Keratinocyte (primary cell): Measurements from ENCODE around the gene ANAPC2. TPM values are rescaled to one million over a fixed set of nuclear protein-coding genes. Genes with fewer than 3 reads are reported as not detected.

Experiments used
- DNase-seq: peaks from one replicate; pipeline ENCODE4 v3.0.0-alpha.2; 2011; ENCODE audit warnings: low read depth, missing footprints, low spot score
- FAIRE-seq: peaks from 2 replicates; lab custom pipeline; 2011; peaks lifted over from hg19 to GRCh38; lab: Jason Lieb, UNC
- H2AFZ ChIP-seq: 2 replicates; pipeline ENCODE4 v1.6.0; 2012; ENCODE audit warnings: low read length, control low read depth, inconsistent platforms; ENCODE audit not compliant: control insufficient read depth
- H3K27ac ChIP-seq: 2 replicates; pipeline ENCODE4 v1.5.1; 2011; ENCODE audit warnings: low read length; ENCODE audit not compliant: control insufficient read depth, insufficient read depth
- H3K27me3 ChIP-seq: 3 replicates; pipeline ENCODE4 v1.6.0; 2011; ENCODE audit warnings: low read length; ENCODE audit not compliant: control insufficient read depth, insufficient read depth; ENCODE audit errors: extremely low read depth
- H3K36me3 ChIP-seq, 2 experiments: 2 replicates in 1 of 2; 3 replicates in 1 of 2; pipeline ENCODE4 v1.5.1; 2011; ENCODE audit warnings: low read length in 2 of 2, mild to moderate bottlenecking in 1 of 2; ENCODE audit not compliant: control insufficient read depth in 2 of 2, insufficient read depth in 2 of 2; ENCODE audit errors: extremely low read depth in 1 of 2
- H3K4me1 ChIP-seq: 3 replicates; pipeline ENCODE4 v1.5.1; 2011; ENCODE audit warnings: low read length; ENCODE audit not compliant: control insufficient read depth, insufficient read depth; ENCODE audit errors: extremely low read depth
- H3K4me2 ChIP-seq: 3 replicates; pipeline ENCODE4 v1.6.0; 2011; ENCODE audit warnings: low read depth, low read length; ENCODE audit not compliant: control insufficient read depth, insufficient read depth; ENCODE audit errors: extremely low read depth
- H3K4me3 ChIP-seq, 3 experiments: fragments of 200-600 bp in 1 of 3; sonication (generic) in 1 of 3; 2 replicates in 2 of 3; 3 replicates in 1 of 3; pipeline ENCODE4 v1.5.1; 2011 to 2016; ENCODE audit warnings: low read length in 3 of 3, mild to moderate bottlenecking in 3 of 3, control low read depth in 2 of 3, inconsistent platforms in 1 of 3, low read depth in 1 of 3, mixed read lengths in 1 of 3, mixed run types in 1 of 3, moderate library complexity in 1 of 3; ENCODE audit not compliant: control insufficient read depth in 2 of 3, insufficient read depth in 2 of 3; ENCODE audit errors: extremely low read depth in 1 of 3
- H3K79me2 ChIP-seq: 2 replicates; pipeline ENCODE4 v1.6.0; 2012; ENCODE audit warnings: low read length; ENCODE audit not compliant: control insufficient read depth, insufficient read depth
- H3K9ac ChIP-seq: 3 replicates; pipeline ENCODE4 v1.6.0; 2011; ENCODE audit warnings: low read length; ENCODE audit not compliant: control insufficient read depth, insufficient read depth; ENCODE audit errors: extremely low read depth
- H3K9me1 ChIP-seq: 3 replicates; pipeline ENCODE4 v1.6.0; 2011; ENCODE audit warnings: low read length; ENCODE audit not compliant: control insufficient read depth, insufficient read depth; ENCODE audit errors: extremely low read depth
- H3K9me3 ChIP-seq: 2 replicates; pipeline ENCODE4 v1.5.1; 2012; ENCODE audit warnings: low read depth, low read length; ENCODE audit not compliant: control insufficient read depth
- H4K20me1 ChIP-seq: 3 replicates; pipeline ENCODE4 v1.6.0; 2011; ENCODE audit warnings: low read length; ENCODE audit not compliant: control insufficient read depth, insufficient read depth; ENCODE audit errors: extremely low read depth
- CTCF ChIP-seq, 3 experiments: IDR thresholded peaks in 1 of 3; conservative IDR thresholded peaks in 1 of 3; optimal IDR thresholded peaks in 1 of 3; 2 replicates in 2 of 3; 3 replicates in 1 of 3; pipeline versions ENCODE3 to v1.5.1; 2011; ENCODE audit warnings: low read length in 3 of 3, mild to moderate bottlenecking in 3 of 3, moderate library complexity in 2 of 3, control low read depth in 1 of 3, inconsistent platforms in 1 of 3; ENCODE audit not compliant: insufficient read depth in 2 of 3; ENCODE audit errors: extremely low read depth in 1 of 3
- EZH2 ChIP-seq: IDR thresholded peaks from one replicate; pipeline ENCODE4 v1.6.1; 2012; ENCODE audit warnings: inconsistent platforms, mild to moderate bottlenecking, low read length, moderate library complexity
- dilution Hi-C: fragments of 300-500 bp; cut with MboI; formaldehyde crosslinking; loops from one replicate; pipeline ENCODE4 v1.7.0; 2020; ENCODE audit warnings: low sequenced_read_pairs; ENCODE audit not compliant: extremely low pct_ligation_motif_present
- polyA plus RNA-seq, 5 experiments: library from polyadenylated mRNA; depleted of rRNA in 3 of 5; stranded (reverse) in 3 of 5; stranded (forward) in 1 of 5; unstranded in 1 of 5; fragments of >200 nt; gene quantifications; 1 replicate in 1 of 5; 2 replicates in 3 of 5; 3 replicates in 1 of 5; pipeline versions ENCODE4 v1.2.1 to v1.2.3, GENCODE V29; 2011 to 2012; ENCODE audit warnings: missing spikeins in 2 of 5, low read depth in 1 of 5, low replicate concordance in 1 of 5

Gene ANAPC2
- polyA plus RNA-seq, 1 donor (not counting 4 experiments of a cell fraction or from before 2014, with no cell fraction given), result 11.9 TPM

DNA sequence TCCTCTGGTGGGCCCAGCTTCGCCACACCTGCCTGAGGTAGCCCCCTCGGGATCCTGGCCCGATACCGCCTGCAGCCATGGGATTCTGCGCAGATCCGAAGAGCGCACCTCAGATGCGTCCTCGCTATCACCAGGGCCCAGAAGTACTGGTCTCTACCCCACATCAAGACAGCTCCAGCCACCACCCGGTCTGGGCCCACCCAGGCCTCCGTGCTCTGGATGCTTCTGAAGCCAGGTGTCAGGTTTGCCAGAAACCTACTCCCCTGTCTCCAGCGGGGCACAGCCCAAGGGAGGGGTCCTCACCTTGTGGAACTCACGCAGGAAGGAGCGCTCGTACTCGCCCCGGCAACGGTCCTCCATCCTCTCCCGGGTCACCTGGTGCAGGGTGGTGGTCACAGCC lies 2.4 kb downstream of the ANAPC2 start:
- H3K79me2 ChIP-seq, result peaks cover 45% of the 10 kb centered on the region

GRCh38 chr9:137184881-137185660 lies 3.3 kb downstream of the ANAPC2 start:
- Histone ChIP-seq H3K36me3 (peaks cover 19 to 21% of the 10 kb centered on the region in 2 experiments), H3K4me1 (peaks cover 22% of the 10 kb centered on the region), H4K20me1 (no peaks in the 10 kb centered on the region), H3K9me3 (no peaks in the 10 kb centered on the region), H3K27me3 (no peaks in the 10 kb centered on the region), H2AFZ (no peak overlapping the region), H3K4me3 (no peak overlapping the region), H3K27ac (no peak overlapping the region), H3K79me2 (peaks cover 37% of the 10 kb centered on the region), H3K9ac (no peak overlapping the region), H3K9me1 (no peaks in the 10 kb centered on the region), H3K4me2 (no peak overlapping the region)
- FAIRE-seq (no peak), DNase-seq (no peak)
- dilution Hi-C loops, result no loop called here
- TF ChIP-seq CTCF (optimal IDR thresholded peaks at IDR 0.05 in 1 of 3, IDR thresholded peaks at IDR 0.05 in 1 of 3, conservative IDR thresholded peaks at IDR 0.05 in 1 of 3; ENCODE audit: extremely low read depth in 1 of 3, insufficient read depth in 2 of 3, low read length in 3 of 3) (no peak), EZH2 (no peak)

More for the DNA sequence above, 2.4 kb downstream of the ANAPC2 start:
- dilution Hi-C loops, result no loop called here
- no peaks in the 10 kb centered on the region for H3K9me1 ChIP-seq
- peaks cover 24 to 25% of the 10 kb centered on the region in 2 experiments for H3K36me3 ChIP-seq
- FAIRE-seq (no peak), DNase-seq (no peak)
- TF ChIP-seq CTCF (optimal IDR thresholded peaks at IDR 0.05 in 1 of 3, IDR thresholded peaks at IDR 0.05 in 1 of 3, conservative IDR thresholded peaks at IDR 0.05 in 1 of 3; ENCODE audit: extremely low read depth in 1 of 3, insufficient read depth in 2 of 3, low read length in 3 of 3) (no peak), EZH2 (no peak)
- H3K27me3 ChIP-seq, result no peaks in the 10 kb centered on the region
- H3K4me3 ChIP-seq, result no peak overlapping the region
- no peaks in the 10 kb centered on the region for H4K20me1 ChIP-seq
- H3K9me3 ChIP-seq, result no peaks in the 10 kb centered on the region
- no peak overlapping the region for H3K27ac ChIP-seq
- H3K4me1 ChIP-seq, result peaks cover 23% of the 10 kb centered on the region
- no peak overlapping the region for H3K4me2 ChIP-seq
- no peak overlapping the region for H2AFZ ChIP-seq
- H3K9ac ChIP-seq, result no peak overlapping the region
